GM23338 (cell line): ENCODE measurements around the gene CCDC92B.

Experiments
- CREB1 ChIP-seq: fragments of 250-450 bp; sonication (Bioruptor Pico); IDR thresholded peaks from 2 replicates; pipeline ENCODE4 v1.5.0; 2020; ENCODE audit warnings: low read depth, mild to moderate bottlenecking, moderate library complexity
- CTCF ChIP-seq, 2 experiments: fragments of 200-600 bp in 1 of 2; sonication (generic) in 1 of 2; conservative IDR thresholded peaks; 2 replicates each; pipeline versions ENCODE4 v1.5.1 to v1.6.1; 2016 to 2017; ENCODE audit warnings: antibody characterized with exemption in 2 of 2, low read depth in 2 of 2, mild to moderate bottlenecking in 2 of 2, moderate library complexity in 1 of 2
- EZH2 ChIP-seq: fragments of 200-600 bp; sonication (generic); IDR thresholded peaks from one replicate; pipeline ENCODE4 v1.8.0; 2017; ENCODE audit warnings: antibody characterized with exemption, mild to moderate bottlenecking, low read depth; ENCODE audit not compliant: unreplicated experiment
- EZH2phosphoT487 ChIP-seq: fragments of 200-600 bp; sonication (generic); IDR thresholded peaks from one replicate; pipeline ENCODE4 v1.8.1; 2018; ENCODE audit warnings: antibody characterized with exemption; ENCODE audit not compliant: unreplicated experiment
- JUNB ChIP-seq: IDR thresholded peaks from one replicate; pipeline ENCODE4 v1.6.1; 2016; ENCODE audit warnings: antibody characterized with exemption; ENCODE audit not compliant: unreplicated experiment
- NANOG ChIP-seq: IDR thresholded peaks from 2 replicates; pipeline ENCODE4 v1.6.1; 2016; ENCODE audit warnings: antibody characterized with exemption, borderline replicate concordance
- POLR2AphosphoS5 ChIP-seq: IDR thresholded peaks from 2 replicates; pipeline ENCODE4 v1.6.1; 2016; ENCODE audit warnings: antibody characterized with exemption, low read depth
- REST ChIP-seq: IDR thresholded peaks from one replicate; pipeline ENCODE4 v1.6.1; 2018; ENCODE audit warnings: antibody characterized with exemption; ENCODE audit not compliant: unreplicated experiment
- ZNF114 ChIP-seq: fragments of 250-450 bp; sonication (Bioruptor Pico); IDR thresholded peaks from 2 replicates; pipeline ENCODE4 v1.5.0; 2020; ENCODE audit warnings: mild to moderate bottlenecking, moderate library complexity
- ZNF331 ChIP-seq: fragments of 250-450 bp; sonication (Bioruptor Pico); IDR thresholded peaks from 2 replicates; pipeline ENCODE4 v1.5.0; 2020; ENCODE audit warnings: low read depth, mild to moderate bottlenecking, moderate library complexity

- TF ChIP-seq CTCF (conservative IDR thresholded peaks at IDR 0.05; ENCODE audit: low read depth in 2 of 2) (peak; percentile 25 to 49; a peak in 3 of 4 replicates), EZH2 (no peak), ZNF114 (CRISPR knock-in tag) (no peak), POLR2AphosphoS5 (no peak), ZNF331 (CRISPR knock-in tag) (no peak), REST (no peak), EZH2phosphoT487 (no peak), JUNB (no peak), NANOG (no peak), CREB1 (CRISPR knock-in tag) (no peak)
Observed at GRCh38 chr17:2777242-2777867, 27.9 kb upstream of the CCDC92B start.
